Activated T-cell treated with anti-CD3 and anti-CD28 coated beads for 24 hours (primary cell): ENCODE measurements around the gene MFRP.

ENCODE experiments used
- DNase-seq: peaks from one replicate; pipeline ENCODE4 v3.0.0-alpha.2; 2020; ENCODE audit warnings: low read depth

The MFRP gene

GRCh38 chr11:119373059-119373920 lies 26.8 kb upstream of the MFRP start:
- DNase-seq, result no peak

- DNase-seq, result no peak
Observed at GRCh38 chr11:119372260-119373058, 26.0 kb upstream of the MFRP start.

DNA sequence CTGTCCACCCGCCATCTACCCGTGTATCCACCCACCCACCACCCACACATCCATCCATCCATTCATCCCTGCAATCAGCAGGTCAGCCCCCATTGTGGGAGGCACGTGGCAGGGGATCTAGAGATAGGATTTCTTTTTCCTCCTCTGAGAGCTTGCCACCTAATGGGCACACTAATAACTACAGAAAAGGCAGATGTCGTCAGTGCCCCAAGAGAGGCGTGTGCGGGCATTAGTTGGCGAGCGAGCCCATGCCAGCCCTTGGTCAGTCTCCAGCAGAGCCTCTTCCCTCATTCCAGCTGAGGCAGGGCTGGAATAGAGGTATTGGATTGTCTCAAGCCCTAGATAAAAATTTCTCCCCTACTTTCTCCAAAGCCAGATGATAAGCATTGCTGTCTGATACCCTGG lies 25.3 kb upstream of the MFRP start:
- DNase-seq, result no peak

- DNase-seq, result no peak
Observed at GRCh38 chr11:119371067-119371601, 24.6 kb upstream of the MFRP start.

DNA sequence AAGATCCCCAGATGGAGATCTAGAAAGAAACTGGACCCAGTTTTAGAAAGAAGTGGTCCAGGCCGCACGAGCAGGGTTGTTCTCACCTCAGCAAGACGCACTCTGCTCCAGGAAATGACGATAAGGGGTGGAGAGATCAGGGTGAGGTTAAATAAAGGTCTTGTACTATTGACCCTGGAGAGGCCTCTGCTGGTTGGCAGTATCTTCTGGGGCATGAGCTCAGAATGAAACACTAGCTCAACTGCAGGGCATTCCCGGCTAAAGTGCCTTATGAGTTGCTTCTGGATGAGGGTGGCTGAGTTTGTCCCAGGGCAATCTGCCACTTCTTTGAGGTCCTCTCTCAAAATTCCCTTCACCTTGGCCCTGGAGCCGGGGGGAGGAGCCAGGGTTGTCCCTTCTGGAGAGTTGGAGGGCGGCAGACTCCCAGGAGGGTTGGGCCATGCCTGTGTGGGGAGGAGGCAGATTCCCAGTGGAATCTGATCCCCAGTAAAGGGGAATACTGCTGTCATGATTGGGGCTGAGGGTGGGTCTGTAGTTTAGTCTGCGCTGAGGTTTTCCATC lies 24.1 kb upstream of the MFRP start:
- DNase-seq, result no peak

DNA sequence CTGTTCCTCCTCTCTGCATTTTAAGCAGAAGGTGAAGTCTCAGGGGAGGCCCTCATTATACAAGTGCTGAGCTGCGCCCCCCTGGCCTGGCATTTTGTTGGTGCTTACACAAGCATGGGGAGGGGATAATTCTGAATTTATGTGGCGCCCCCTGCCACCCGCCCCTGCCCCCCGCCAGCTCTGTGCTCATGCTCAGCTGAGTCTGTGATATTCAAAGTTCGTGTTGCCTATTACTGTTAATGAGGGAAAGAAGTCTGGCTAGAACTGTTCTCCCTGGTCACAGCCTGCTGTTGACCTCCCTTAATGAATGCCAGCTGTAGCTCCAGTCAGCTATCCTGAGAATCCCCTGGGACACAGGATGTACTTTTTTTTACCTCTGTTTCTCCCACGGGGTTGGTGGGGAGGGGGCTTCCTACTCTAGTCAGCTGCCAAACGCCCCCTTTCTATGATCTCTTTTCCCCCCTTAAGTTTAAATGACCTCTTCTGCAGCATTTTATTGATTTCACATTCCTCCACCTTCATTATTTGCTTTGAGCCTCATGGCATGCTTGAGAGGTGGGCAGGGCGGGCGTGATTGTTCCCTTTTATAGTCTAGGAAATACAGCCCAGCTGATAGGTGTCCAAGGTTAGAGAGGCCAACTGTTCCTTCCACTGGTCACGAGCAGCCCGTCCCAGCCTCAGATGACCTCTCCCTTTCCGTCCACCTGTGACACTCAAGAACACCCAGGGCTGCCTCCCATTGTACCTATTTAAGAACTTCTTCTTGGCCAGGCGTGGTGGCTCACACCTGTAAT lies 22.8 kb upstream of the MFRP start:
- no peak for DNase-seq

GRCh38 chr11:119368121-119369034 lies 21.9 kb upstream of the MFRP start:
- no peak for DNase-seq

GRCh38 chr11:119367661-119368120 lies 21.2 kb upstream of the MFRP start:
- DNase-seq, result no peak

DNA sequence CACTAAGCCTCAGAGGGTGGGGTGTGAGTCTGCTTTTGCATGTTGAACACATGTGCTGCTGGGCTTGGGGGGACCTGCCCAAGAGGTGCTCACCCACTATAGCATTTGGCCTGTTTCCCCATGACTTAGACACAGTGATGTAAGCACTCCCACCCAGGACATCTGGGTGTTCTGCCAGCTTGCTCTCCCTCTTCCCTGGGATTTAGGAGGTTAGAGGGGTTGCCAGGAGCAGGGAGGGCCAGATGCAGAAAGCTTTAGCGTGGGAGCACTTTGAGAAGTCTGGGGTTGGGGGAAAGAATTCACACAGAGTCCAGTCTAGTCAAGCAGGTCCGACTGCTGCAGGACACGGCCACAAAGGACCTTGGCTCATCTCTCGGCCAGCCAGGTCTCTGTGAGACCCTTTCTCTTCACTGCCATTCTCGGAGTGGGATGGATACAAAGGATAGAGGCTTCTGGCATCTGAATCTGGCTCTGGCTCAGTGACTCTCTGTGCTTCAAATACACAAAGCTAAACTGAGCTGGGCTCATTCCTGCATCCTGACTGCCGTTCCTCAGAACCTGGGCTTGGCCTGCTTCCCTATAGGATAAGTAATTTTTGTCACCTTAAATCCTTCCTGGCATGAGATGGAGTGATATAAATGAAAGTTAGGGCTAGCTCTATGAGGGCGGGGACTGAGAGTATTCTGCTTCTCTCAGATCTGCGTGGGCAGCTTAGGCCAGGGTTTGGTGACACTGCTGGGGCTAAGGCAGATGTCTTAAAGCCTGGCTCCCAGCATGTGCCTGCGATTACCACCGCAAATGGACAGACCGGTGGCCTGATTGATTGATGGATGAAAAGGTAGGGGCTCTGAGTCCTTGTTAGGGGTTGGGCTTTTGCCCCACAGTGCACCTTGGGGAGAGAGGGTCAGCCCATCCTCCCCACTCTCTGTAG lies 20.4 kb upstream of the MFRP start:
- no peak for DNase-seq

GRCh38 chr11:119365071-119365591 lies 18.6 kb upstream of the MFRP start:
- DNase-seq, result no peak

GRCh38 chr11:119363851-119364590 lies 17.5 kb upstream of the MFRP start:
- peak; percentile 45 for DNase-seq

GRCh38 chr11:119363081-119363850 lies 16.8 kb upstream of the MFRP start:
- DNase-seq, result no peak

DNA sequence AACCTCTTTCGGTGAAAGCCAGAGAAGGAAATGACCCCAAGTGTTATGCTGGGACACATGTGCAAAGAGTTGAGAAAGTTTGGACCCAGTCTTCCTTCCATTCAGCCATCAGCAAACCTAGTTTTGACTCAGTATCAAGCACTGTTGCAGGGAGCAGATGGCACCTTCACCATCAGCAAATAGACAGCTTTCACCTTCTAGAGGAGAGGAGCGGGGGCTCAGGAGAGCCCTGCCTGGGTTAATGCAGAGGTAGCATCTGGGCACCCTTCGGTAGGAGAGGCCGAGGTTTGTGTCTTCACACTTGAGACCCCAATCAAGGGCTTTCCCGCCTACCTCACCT lies 16.2 kb upstream of the MFRP start:
- no peak for DNase-seq

DNA sequence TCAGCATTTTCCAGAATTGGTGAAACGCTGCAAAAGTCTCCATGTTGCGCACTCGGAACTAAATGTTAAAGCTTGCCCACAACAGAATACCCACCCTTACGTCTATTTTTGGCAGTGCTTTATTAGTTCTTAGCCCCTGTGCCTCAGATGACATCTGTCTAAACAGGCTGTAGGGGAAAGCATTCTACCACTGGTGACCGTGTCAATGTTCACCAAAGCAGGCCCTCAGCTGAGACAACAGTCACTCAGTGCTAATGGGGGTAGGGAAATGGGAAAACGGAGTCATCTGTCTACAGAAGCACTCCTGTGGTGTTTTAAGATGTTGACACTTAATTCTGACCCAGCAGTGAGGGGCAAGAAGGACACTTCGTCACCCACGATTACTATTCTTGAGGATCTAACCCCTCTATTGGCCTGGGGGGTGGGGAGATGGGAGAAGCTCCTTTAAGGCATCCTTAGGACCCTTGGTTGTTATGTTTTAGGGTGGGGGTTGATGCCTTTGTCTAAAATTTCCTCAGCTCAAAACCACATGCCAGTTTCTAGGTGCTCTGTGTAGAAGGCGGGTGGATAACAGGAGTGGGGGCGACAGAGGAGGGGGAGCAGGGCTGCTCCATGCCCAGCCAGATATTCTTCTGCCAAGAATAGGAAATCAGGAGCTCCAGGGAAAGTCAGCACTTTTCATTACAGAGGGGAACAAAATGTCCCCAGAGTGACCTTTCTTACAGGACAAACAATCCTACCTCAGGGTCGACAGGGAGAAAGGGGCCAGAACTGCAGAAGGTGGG lies 15.6 kb upstream of the MFRP start:
- DNase-seq, result no peak

DNA sequence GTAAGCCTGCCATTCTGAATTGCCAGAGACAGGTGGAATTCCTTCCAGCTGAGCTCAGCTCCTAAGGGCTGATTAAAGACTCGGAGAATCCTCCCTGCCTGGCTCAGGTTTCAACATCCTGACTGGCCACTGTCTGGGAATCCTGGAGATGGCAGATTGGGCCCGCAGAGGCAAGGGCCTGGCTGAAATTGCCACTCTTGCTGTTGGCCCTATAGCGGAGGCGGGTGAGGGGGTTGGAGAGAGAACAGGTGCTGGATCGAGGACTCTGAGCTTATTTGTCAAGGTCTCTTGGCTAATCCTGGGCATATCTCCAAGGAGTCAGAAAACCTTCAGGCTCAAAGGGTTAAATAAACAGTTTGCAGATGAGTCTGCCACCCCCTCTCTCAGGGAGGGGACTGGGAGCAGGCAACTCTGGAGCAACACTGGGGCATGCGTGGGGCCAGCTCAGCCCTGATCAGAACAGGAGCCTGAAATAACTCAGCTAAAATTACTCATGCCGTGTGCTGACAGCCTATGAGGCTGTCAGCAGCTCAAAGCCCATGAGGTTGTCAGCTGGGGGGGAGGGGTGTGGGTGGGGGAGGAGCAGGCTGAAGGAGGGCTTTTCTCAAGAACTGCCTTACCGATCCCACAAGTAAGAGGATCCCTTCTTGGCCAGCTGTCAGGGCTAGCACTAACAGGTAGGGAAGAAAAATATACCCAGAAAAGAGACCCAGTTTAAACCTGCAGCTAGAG lies 14.7 kb upstream of the MFRP start:
- DNase-seq, result peak; percentile 28
